Pancreas (tissue), 10 donors: ENCODE measurements around the gene F2RL3. TPM values are rescaled to one million over a fixed set of nuclear protein-coding genes. Genes with fewer than 3 reads are reported as not detected.

Experiments
- ATAC-seq, 4 donors: fragments of 200-7000 bp; cut with Tn5 transposase; one replicate each; pipeline versions ENCODE4 v1.8.0 to v1.9.1; 2020; ENCODE audit warnings: mild to moderate bottlenecking in 4 of 4, moderate library complexity in 4 of 4
- DNase-seq, 6 donors: peaks; one replicate each; pipeline ENCODE4 v3.0.0-alpha.2; 2020
- FAIRE-seq: peaks from 2 replicates; lab custom pipeline; 2012; peaks lifted over from hg19 to GRCh38; lab: Jason Lieb, UNC
- H3K27ac ChIP-seq, 4 donors: fragments of 200-600 bp; sonication (generic); 1 replicate in 3 of 4; 2 replicates in 1 of 4; pipeline versions ENCODE4 v1.5.0 to v1.8.0; 2020
- H3K27me3 ChIP-seq, 4 donors: fragments of 200-600 bp; one replicate each; pipeline ENCODE4 v1.8.0; 2021
- H3K36me3 ChIP-seq, 3 donors: fragments of 200-600 bp; sonication (generic) in 1 of 3; one replicate each; pipeline versions ENCODE4 v1.5.0 to v1.8.0; 2020 to 2021
- H3K4me1 ChIP-seq, 3 donors: fragments of 200-600 bp; one replicate each; pipeline ENCODE4 v1.8.0; 2021
- H3K4me3 ChIP-seq, 4 donors: fragments of 200-600 bp; sonication (generic) in 2 of 4; one replicate each; pipeline versions ENCODE4 v1.5.0 to v1.8.0; 2020 to 2021
- H3K9me3 ChIP-seq, 4 donors: fragments of 200-600 bp; one replicate each; pipeline ENCODE4 v1.8.0; 2021
- WGBS, 2 donors: extraction: QIAGEN DNeasy Blood & Tissue Kit; methylation state at CpG; one replicate each; pipeline ENCODE4 v1.1.7; 2013; 5-methylcytosine and 5-hydroxymethylcytosine counted together
- intact Hi-C, 3 donors: fragments of 100-400 bp; cut with DNase I; formaldehyde crosslinking; loops; one replicate each; pipeline versions ENCODE4 v1.11.1 to v1.14.2; 2022
- polyA plus RNA-seq, 2 donors: library from polyadenylated mRNA; stranded (reverse); fragments of 200-250 nt; gene quantifications; one replicate each; pipeline ENCODE4 v1.2.3, GENCODE V29; 2013
- total RNA-seq, 6 donors: library from RNA; stranded (reverse); fragmentation: NEBNext Ultra II Directional in 4 of 6; extraction: Animal tissue kit (Norgen Biotek cat#: 25700) in 4 of 6; gene quantifications; one replicate each; pipeline versions ENCODE4 v1.2.1 to v1.2.4, GENCODE V29; 2021 to 2023
- TF ChIP-seq, protein P1 (sequence below), 4 donors: fragments of 200-600 bp; sonication (generic) in 3 of 4; IDR thresholded peaks; one replicate each; pipeline versions ENCODE4 v1.5.0 to v1.8.0; 2021; ENCODE audit warnings: antibody characterized with exemption in 4 of 4
- donor health status: healthy with polysubstance abuse.
- donor health status: DM: no; HTN: no; CAD: no; lungs with moderate emphysema.
- donor health status: DM: no; HTN: no; CAD: no.
- donor health status: control.
- donor health status: control.
- donor health status: Bipolar disorder and iron deficiency.
- donor health status: DM: yes; HTN: yes; CAD: no.
- donor health status: DM: no; HTN: no; CAD: no.
- donor health status: DM: no; HTN: no; CAD: no.
- donor health status: DM: yes; HTN: yes; CAD: no.

Gene F2RL3
- total and polyA plus RNA-seq, 8 donors: 0.24 to 9.0 (median 1.8) TPM

DNA sequence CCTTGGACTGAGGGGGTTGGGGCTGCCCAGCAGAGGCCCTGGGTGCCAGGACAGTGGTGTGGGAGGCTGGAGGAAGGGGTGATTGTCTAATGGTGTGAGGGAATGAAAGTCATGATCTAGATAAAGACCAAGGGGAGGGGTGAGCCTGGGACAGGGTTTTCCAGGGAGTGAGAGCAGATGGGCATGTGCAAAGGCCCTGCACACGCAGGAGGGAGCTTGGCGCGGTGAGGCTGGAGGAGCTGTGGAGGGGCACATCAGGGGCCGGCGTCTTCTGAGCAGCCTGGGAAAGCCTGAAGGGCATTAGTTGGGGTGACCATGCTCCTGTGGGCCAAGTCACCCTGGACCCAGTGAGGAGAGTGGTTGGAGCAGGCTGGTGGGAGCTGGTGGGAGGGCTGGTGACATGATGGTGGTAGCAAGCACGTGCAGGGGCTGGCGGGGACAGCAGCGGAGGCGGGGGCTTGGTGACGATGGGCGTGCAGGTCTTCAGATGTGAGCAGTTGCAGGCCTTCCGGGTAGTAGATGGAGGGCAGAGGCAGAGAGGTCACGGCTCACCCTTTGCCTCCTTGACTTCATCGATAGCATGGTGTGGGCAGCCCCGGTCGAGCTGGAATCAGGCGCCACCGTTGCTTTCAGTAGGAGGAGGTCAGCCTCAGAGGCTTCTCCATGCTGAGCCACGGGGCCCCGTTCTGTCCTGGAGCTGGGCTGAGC lies 20.2 kb upstream of the F2RL3 start:
- WGBS, 2 donors: 94 to 97% methylated on average over 20 of the region's 20 CpGs
- no peak for FAIRE-seq
- H3K4me3 ChIP-seq: no peak overlapping the region
- H3K36me3 ChIP-seq: peaks cover 3 to 54% (median 8%) of the 10 kb centered on the region in 3 donors
- no peaks in the 10 kb centered on the region for H3K27me3 ChIP-seq
- DNase-seq: no peak
- H3K27ac ChIP-seq: no peak overlapping the region
- no peak for ATAC-seq
- TF ChIP-seq, protein P1, sequence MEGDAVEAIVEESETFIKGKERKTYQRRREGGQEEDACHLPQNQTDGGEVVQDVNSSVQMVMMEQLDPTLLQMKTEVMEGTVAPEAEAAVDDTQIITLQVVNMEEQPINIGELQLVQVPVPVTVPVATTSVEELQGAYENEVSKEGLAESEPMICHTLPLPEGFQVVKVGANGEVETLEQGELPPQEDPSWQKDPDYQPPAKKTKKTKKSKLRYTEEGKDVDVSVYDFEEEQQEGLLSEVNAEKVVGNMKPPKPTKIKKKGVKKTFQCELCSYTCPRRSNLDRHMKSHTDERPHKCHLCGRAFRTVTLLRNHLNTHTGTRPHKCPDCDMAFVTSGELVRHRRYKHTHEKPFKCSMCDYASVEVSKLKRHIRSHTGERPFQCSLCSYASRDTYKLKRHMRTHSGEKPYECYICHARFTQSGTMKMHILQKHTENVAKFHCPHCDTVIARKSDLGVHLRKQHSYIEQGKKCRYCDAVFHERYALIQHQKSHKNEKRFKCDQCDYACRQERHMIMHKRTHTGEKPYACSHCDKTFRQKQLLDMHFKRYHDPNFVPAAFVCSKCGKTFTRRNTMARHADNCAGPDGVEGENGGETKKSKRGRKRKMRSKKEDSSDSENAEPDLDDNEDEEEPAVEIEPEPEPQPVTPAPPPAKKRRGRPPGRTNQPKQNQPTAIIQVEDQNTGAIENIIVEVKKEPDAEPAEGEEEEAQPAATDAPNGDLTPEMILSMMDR (IDR thresholded peaks at IDR 0.05): no peak
- no peaks in the 10 kb centered on the region for H3K4me1 ChIP-seq
- intact Hi-C loops: no loop called here
- no peaks in the 10 kb centered on the region for H3K9me3 ChIP-seq

DNA sequence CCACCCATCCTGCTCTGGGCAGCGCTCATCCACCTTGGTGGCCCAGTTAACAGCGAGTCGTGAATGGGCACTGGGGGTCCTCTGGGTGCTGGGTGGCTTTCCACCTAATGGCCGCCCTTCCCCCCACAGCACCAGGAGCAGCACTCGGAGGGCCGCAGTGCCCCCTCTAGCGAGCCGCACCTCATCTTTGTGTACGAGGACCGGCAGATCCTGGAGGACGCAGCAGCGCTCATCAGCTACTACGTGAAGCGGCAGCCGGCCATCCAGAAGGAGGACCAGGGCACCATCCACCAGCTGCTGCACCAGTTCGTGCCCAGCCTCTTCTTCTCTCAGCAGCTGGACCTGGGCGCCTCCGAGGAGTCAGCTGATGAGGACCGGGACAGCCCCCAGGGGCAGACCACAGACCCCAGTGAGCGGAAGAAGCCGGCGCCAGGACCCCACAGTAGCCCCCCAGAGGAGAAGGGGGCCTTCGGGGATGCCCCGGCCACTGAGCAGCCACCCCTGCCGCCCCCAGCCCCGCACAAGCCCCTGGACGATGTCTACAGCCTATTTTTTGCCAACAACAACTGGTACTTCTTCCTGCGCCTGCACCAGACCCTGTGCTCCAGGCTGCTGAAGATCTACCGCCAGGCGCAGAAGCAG lies 19.3 kb upstream of the F2RL3 start:
- DNase-seq (no peak), ATAC-seq (no peak), FAIRE-seq (no peak)
- Histone ChIP-seq H3K36me3 (peaks cover 3 to 47% (median 8%) of the 10 kb centered on the region in 3 donors), H3K27ac (no peak overlapping the region), H3K9me3 (no peaks in the 10 kb centered on the region), H3K27me3 (no peaks in the 10 kb centered on the region), H3K4me1 (no peaks in the 10 kb centered on the region), H3K4me3 (no peak overlapping the region)
- intact Hi-C loops: no loop called here
- TF ChIP-seq, protein P1 (IDR thresholded peaks at IDR 0.05): no peak
- WGBS, 2 donors: 95 to 96% methylated on average over 30 of the region's 30 CpGs

DNA sequence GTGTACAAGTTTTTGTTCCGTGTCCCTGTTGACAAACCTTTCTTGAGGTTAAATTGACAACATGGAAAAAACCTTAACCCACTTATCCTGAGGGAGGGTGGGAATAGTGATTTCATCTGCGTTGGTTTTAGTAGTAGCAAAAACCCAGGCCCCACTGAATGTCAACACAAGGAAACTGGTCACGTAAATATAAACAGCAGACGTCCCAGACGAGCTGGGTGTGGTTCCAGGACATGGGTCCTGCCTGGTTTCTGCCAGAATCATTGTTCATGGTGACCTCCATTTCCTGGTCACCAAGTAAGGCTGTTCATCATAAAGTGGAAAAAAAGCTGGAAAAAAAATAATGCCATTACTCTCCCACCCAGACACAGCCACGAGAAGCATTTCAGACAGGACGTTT lies 16.9 kb upstream of the F2RL3 start:
- intact Hi-C loops: no loop called here
- no peaks in the 10 kb centered on the region for H3K4me1 ChIP-seq
- ATAC-seq: peak in 1 of 4 donors; percentile 14
- DNase-seq: no peak
- no peaks in the 10 kb centered on the region for H3K27me3 ChIP-seq
- no peak for FAIRE-seq
- no peak overlapping the region for H3K4me3 ChIP-seq
- TF ChIP-seq, protein P1 (IDR thresholded peaks at IDR 0.05): no peak
- no peak overlapping the region for H3K27ac ChIP-seq
- 78 to 82% methylated on average over 7 of the region's 7 CpGs for WGBS, 2 donors
- H3K9me3 ChIP-seq: no peaks in the 10 kb centered on the region
- peaks cover 0 to 46% (median 7%) of the 10 kb centered on the region in 3 donors for H3K36me3 ChIP-seq

DNA sequence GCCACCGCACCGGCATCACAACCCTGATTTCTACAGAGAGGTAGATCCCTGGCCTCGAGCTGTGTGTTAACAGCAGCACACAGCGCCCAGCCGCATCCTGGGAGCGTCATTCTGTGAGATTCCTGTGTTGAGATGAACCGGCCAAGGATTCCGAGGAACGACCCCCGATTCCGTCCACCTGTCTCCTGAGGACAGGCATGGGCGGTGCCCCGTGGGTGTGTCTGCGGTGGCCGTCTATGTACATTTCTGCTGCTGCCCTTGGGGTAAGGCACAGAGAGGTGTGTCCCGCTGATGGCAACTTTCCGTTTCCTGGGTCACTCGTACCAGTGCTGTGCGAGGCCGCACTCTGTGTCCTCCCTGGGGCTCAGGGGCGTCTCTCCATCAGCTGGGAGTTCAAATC lies 16.1 kb upstream of the F2RL3 start:
- DNase-seq (no peak), FAIRE-seq (no peak), ATAC-seq (no peak)
- intact Hi-C loops: no loop called here
- Histone ChIP-seq H3K4me3 (no peak overlapping the region), H3K9me3 (no peaks in the 10 kb centered on the region), H3K36me3 (peaks cover 0 to 46% (median 4%) of the 10 kb centered on the region in 3 donors), H3K27me3 (no peaks in the 10 kb centered on the region), H3K27ac (no peak overlapping the region), H3K4me1 (no peaks in the 10 kb centered on the region)
- TF ChIP-seq, protein P1 (IDR thresholded peaks at IDR 0.05): no peak
- 95 to 97% methylated on average over 21 of the region's 21 CpGs for WGBS, 2 donors

DNA sequence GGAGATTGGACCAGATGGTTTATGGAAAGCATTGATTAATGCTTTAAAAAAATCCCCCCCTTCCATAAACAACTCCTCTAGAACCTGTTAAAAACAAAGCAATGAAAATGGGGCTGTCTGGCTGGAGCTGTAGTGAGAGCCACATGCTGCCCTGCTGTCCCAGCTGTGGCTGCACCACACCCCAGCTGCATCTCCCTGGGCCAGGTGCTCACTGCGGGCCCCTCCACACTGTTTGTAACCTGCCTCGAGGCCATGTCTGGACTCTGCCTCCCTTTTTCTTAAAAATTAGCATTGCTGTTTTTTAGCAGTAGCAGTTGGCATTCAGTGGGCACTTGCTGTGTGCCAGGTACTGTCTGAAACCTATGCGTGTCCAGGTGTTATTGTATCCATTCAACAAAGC lies 15.2 kb upstream of the F2RL3 start:
- 94 to 96% methylated on average over 3 of the region's 3 CpGs for WGBS, 2 donors
- no peak overlapping the region for H3K27ac ChIP-seq
- DNase-seq (no peak), FAIRE-seq (no peak), ATAC-seq (no peak)
- H3K4me3 ChIP-seq: no peak overlapping the region
- intact Hi-C loops: no loop called here
- H3K4me1 ChIP-seq: no peaks in the 10 kb centered on the region
- peaks cover 0 to 51% (median 13%) of the 10 kb centered on the region in 3 donors for H3K36me3 ChIP-seq
- TF ChIP-seq, protein P1 (IDR thresholded peaks at IDR 0.05): no peak
- no peaks in the 10 kb centered on the region for H3K9me3 ChIP-seq
- no peaks in the 10 kb centered on the region for H3K27me3 ChIP-seq
